GM21526 (cell line): ENCODE measurements around the gene UPK3B.
"Not testable (repeated sequence)": the region's sequence is repeated elsewhere in the genome, so short reads cannot be mapped to it uniquely, and the experiment has no call there.

Experiments used
- ATAC-seq: cut with Tn5 transposase; IDR thresholded peaks from one replicate; pipeline ENCODE4 v1.9.1; 2021; ENCODE audit warnings: moderate library complexity; ENCODE audit not compliant: unreplicated experiment, low FRiP score

The UPK3B gene

GRCh38 chr7:76486618-76487017 lies 23.7 kb upstream of the UPK3B start:
- ATAC-seq: peak; percentile 97

- not testable (repeated sequence) for ATAC-seq
Observed at GRCh38 chr7:76487969-76488368, 22.4 kb upstream of the UPK3B start.

- not testable (repeated sequence) for ATAC-seq
Observed at GRCh38 chr7:76492139-76492538, 18.2 kb upstream of the UPK3B start.

- not testable (repeated sequence) for ATAC-seq
Observed at GRCh38 chr7:76495717-76496116, 14.6 kb upstream of the UPK3B start.

GRCh38 chr7:76497918-76498582 lies 12.3 kb upstream of the UPK3B start:
- ATAC-seq: not testable (repeated sequence)

- not testable (repeated sequence) for ATAC-seq
Observed at GRCh38 chr7:76498583-76499200, 11.7 kb upstream of the UPK3B start.

GRCh38 chr7:76499201-76499923 lies 11.0 kb upstream of the UPK3B start:
- ATAC-seq: not testable (repeated sequence)

- not testable (repeated sequence) for ATAC-seq
Observed at GRCh38 chr7:76499924-76500241, 10.5 kb upstream of the UPK3B start.

GRCh38 chr7:76502224-76502623 lies 8.1 kb upstream of the UPK3B start:
- not testable (repeated sequence) for ATAC-seq

- ATAC-seq: not testable (repeated sequence)
Observed at GRCh38 chr7:76502836-76503235, 7.5 kb upstream of the UPK3B start.

- not testable (repeated sequence) for ATAC-seq
Observed at GRCh38 chr7:76503244-76503643, 7.1 kb upstream of the UPK3B start.

GRCh38 chr7:76504351-76505167 lies 5.8 kb upstream of the UPK3B start:
- ATAC-seq: not testable (repeated sequence)

- no peak for ATAC-seq
Observed at GRCh38 chr7:76505168-76506080, 4.9 kb upstream of the UPK3B start.

GRCh38 chr7:76506081-76506440 lies 4.3 kb upstream of the UPK3B start:
- no peak for ATAC-seq

GRCh38 chr7:76506643-76507042 lies 3.7 kb upstream of the UPK3B start:
- ATAC-seq: not testable (repeated sequence)

GRCh38 chr7:76507723-76508406 lies 2.5 kb upstream of the UPK3B start:
- no peak for ATAC-seq

GRCh38 chr7:76511200-76511910 lies 1.0 kb downstream of the UPK3B start:
- not testable (repeated sequence) for ATAC-seq
